IMR-90 (cell line): ENCODE results near the gene KCNE4. TPM values are rescaled to one million over a fixed set of nuclear protein-coding genes. Genes with fewer than 3 reads are reported as not detected.

ENCODE experiments used
- ATAC-seq: fragments of 200-7000 bp; cut with Tn5 transposase; 2 replicates; pipeline ENCODE4 v1.9.1; 2020; ENCODE audit warnings: low read depth, mild to moderate bottlenecking, moderate library complexity
- BruUV-seq: library from RNA; stranded (reverse); fragments of 400-500 nt; replicated peaks from 2 replicates; lab custom pipeline; 2021; lab: Mats Ljungman, UMichigan
- CTCF ChIA-PET: fragments of 300-600 bp; formaldehyde crosslinking; extraction: SDS; loops from one replicate; lab custom pipeline; 2021; ENCODE audit warnings: antibody characterized with exemption; lab: Yijun Ruan, JAX
- POLR2A ChIA-PET: fragments of 300-600 bp; sonication (Branson Sonifier 250); formaldehyde crosslinking; loops from one replicate; lab custom pipeline; 2022; ENCODE audit warnings: antibody characterized with exemption; ENCODE audit not compliant: unreplicated experiment; lab: Charles Lee
- DNase-seq: peaks from one replicate; pipeline ENCODE4 v3.0.0; 2013
- H2AFZ ChIP-seq: replicated peaks from 2 replicates; pipeline ENCODE3; 2013; ENCODE audit warnings: low read length, mild to moderate bottlenecking; ENCODE audit not compliant: poor library complexity
- H2AK5ac ChIP-seq: 2 replicates; pipeline ENCODE4 v1.6.1; 2013; ENCODE audit warnings: low read depth, low read length, inconsistent platforms
- H2AK9ac ChIP-seq: replicated peaks from 2 replicates; pipeline ENCODE3; 2013; ENCODE audit warnings: mild to moderate bottlenecking, low read depth, low read length, moderate library complexity; ENCODE audit not compliant: poor library complexity
- H2BK120ac ChIP-seq: 2 replicates; pipeline ENCODE4 v1.6.1; 2013; ENCODE audit warnings: low read depth, low read length, inconsistent platforms
- H2BK15ac ChIP-seq: 3 replicates; pipeline ENCODE4 v1.6.1; 2013; ENCODE audit warnings: low read depth, low read length, inconsistent platforms
- H2BK20ac ChIP-seq: 2 replicates; pipeline ENCODE4 v1.6.1; 2013; ENCODE audit warnings: low read depth, mild to moderate bottlenecking, inconsistent platforms, low read length, moderate library complexity
- H2BK5ac ChIP-seq: 2 replicates; pipeline ENCODE4 v1.6.1; 2013; ENCODE audit warnings: mild to moderate bottlenecking, low read depth, low read length, inconsistent platforms; ENCODE audit not compliant: poor library complexity, severe bottlenecking
- H3K14ac ChIP-seq: replicated peaks from 2 replicates; pipeline ENCODE4 v1.6.1; 2013; ENCODE audit warnings: low read depth, low read length, inconsistent platforms
- H3K18ac ChIP-seq: 2 replicates; pipeline ENCODE4 v1.6.1; 2013; ENCODE audit warnings: low read depth, low read length, control low read depth
- H3K23ac ChIP-seq: 2 replicates; pipeline ENCODE4 v1.6.1; 2013; ENCODE audit warnings: low read depth, low read length, inconsistent platforms
- H3K27ac ChIP-seq: 2 replicates; pipeline ENCODE4 v1.5.1; 2013; ENCODE audit warnings: mild to moderate bottlenecking, control low read depth, low read length; ENCODE audit not compliant: insufficient read depth
- H3K27me3 ChIP-seq: 2 replicates; pipeline ENCODE4 v1.6.1; 2013; ENCODE audit warnings: low read length; ENCODE audit not compliant: control insufficient read depth, insufficient read depth
- H3K36me3 ChIP-seq: 2 replicates; pipeline ENCODE4 v1.6.1; 2013; ENCODE audit warnings: low read length, mixed read lengths; ENCODE audit not compliant: control insufficient read depth, insufficient read depth
- H3K4ac ChIP-seq: 2 replicates; pipeline ENCODE4 v1.6.1; 2013; ENCODE audit warnings: low read depth, low read length, inconsistent platforms
- H3K4me1 ChIP-seq: 2 replicates; pipeline ENCODE4 v1.6.1; 2013; ENCODE audit warnings: low read length, mixed read lengths; ENCODE audit not compliant: control insufficient read depth, insufficient read depth
- H3K4me2 ChIP-seq: 2 replicates; pipeline ENCODE4 v1.6.1; 2013; ENCODE audit warnings: low read depth, mild to moderate bottlenecking, control low read depth, low read length, moderate library complexity
- H3K4me3 ChIP-seq: 2 replicates; pipeline ENCODE4 v1.5.1; 2013; ENCODE audit warnings: low read depth, mild to moderate bottlenecking, control low read depth, low read length, moderate library complexity; ENCODE audit not compliant: insufficient read depth
- H3K56ac ChIP-seq: 2 replicates; pipeline ENCODE4 v1.6.1; 2013; ENCODE audit warnings: low read length, inconsistent platforms; ENCODE audit not compliant: insufficient read depth; ENCODE audit errors: extremely low read depth
- H3K79me1 ChIP-seq, 2 experiments: 2 replicates each; pipeline ENCODE4 v1.6.1; 2013; ENCODE audit warnings: low read length in 2 of 2, inconsistent platforms in 1 of 2, low read depth in 1 of 2
- H3K9ac ChIP-seq: 2 replicates; pipeline ENCODE4 v1.6.1; 2013; ENCODE audit warnings: low read depth, low read length, control low read depth
- H3K9me1 ChIP-seq: 2 replicates; pipeline ENCODE4 v1.6.1; 2013; ENCODE audit warnings: low read length, inconsistent platforms; ENCODE audit not compliant: insufficient read depth
- H3K9me3 ChIP-seq: 2 replicates; pipeline ENCODE4 v1.6.1; 2013; ENCODE audit warnings: low read length; ENCODE audit not compliant: control insufficient read depth, insufficient read depth
- H4K20me1 ChIP-seq: 2 replicates; pipeline ENCODE4 v1.6.1; 2013; ENCODE audit warnings: low read length, inconsistent platforms; ENCODE audit not compliant: insufficient read depth
- H4K5ac ChIP-seq: 2 replicates; pipeline ENCODE4 v1.6.1; 2013; ENCODE audit warnings: mild to moderate bottlenecking, low read depth, low read length, control low read depth
- H4K8ac ChIP-seq, 2 experiments: 2 replicates each; pipeline ENCODE4 v1.6.1; 2013; ENCODE audit warnings: low read depth in 2 of 2, low read length in 2 of 2, control low read depth in 1 of 2, inconsistent platforms in 1 of 2
- H4K91ac ChIP-seq: 2 replicates; pipeline ENCODE4 v1.6.1; 2013; ENCODE audit warnings: low read depth, low read length, inconsistent platforms; ENCODE audit not compliant: insufficient read depth
- CEBPB ChIP-seq: IDR thresholded peaks from 2 replicates; pipeline ENCODE4 v1.6.1; 2012; ENCODE audit warnings: low read depth, low read length, improper control_type of control experiment
- MAFK ChIP-seq: IDR thresholded peaks from 2 replicates; pipeline ENCODE4 v1.6.1; 2012; ENCODE audit warnings: low read depth, low read length, improper control_type of control experiment
- WGBS, 2 experiments: methylation state at CpG; one replicate each; pipeline versions ENCODE4 v1.1.5 to v1.1.7; 2013; ENCODE audit warnings: missing lambda C conversion rate in 2 of 2; ENCODE audit not compliant: insufficient read length in 1 of 2; ENCODE audit errors: extremely low coverage in 2 of 2; 5-methylcytosine and 5-hydroxymethylcytosine counted together
- dilution Hi-C: fragments of 300-500 bp; cut with HindIII; formaldehyde crosslinking; loops from one replicate; pipeline ENCODE4 v1.14.3; 2018; ENCODE audit warnings: low sequenced_read_pairs; ENCODE audit not compliant: unreplicated experiment
- in situ Hi-C: fragments of 300-500 bp; cut with MboI; formaldehyde crosslinking; loops from 3 replicates; pipeline ENCODE4 v1.14.3; 2019; ENCODE audit warnings: low sequenced_read_pairs, inconsistent platforms, mixed read lengths
- intact Hi-C: fragments of 100-400 bp; cut with micrococcal nuclease; formaldehyde crosslinking; loops from 2 replicates; pipeline ENCODE4 v1.10.0; 2022
- polyA plus RNA-seq, 3 experiments: library from polyadenylated mRNA; depleted of rRNA; stranded (reverse); fragments of >200 nt; gene quantifications; 2 replicates each; pipeline ENCODE4 v1.2.3, GENCODE V29; 2012; ENCODE audit warnings: low replicate concordance in 1 of 3
- total RNA-seq: library from RNA; depleted of rRNA; stranded (reverse); fragments of >200 nt; gene quantifications from 2 replicates; pipeline ENCODE4 v1.2.3, GENCODE V29; 2012

The KCNE4 gene
- total and polyA plus RNA-seq, 2 of the 4 experiments (the other 2 are of a cell fraction), result 6.6 to 6.8 TPM

DNA sequence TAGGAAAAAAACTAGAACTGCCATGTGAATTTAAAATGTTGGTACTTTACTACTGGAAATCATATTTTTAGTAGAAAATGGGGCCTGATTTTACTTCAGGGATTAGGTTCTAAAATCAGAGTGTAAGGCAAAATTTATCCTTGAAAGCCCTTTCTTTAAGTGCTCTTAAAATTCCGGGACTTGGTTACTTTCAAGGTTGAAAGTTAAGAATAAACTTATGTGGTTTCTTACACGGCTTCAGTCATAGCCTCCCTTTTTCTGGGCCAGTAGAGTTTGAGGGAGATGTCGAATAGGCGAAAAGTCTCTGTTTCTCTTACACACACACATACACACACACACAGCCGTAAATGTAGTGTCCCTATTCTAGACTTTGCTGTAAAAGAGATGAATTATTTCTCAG is 13.1 kb downstream of the KCNE4 start:
- Histone ChIP-seq H2AFZ (no peak overlapping the region), H3K9me1 (no peaks in the 10 kb centered on the region), H3K27me3 (no peaks in the 10 kb centered on the region), H3K9ac (no peak overlapping the region), H2BK120ac (no peak overlapping the region), H2BK5ac (no peak overlapping the region), H3K4me1 (peaks cover 5% of the 10 kb centered on the region), H4K91ac (no peak overlapping the region), H3K18ac (no peak overlapping the region), H2AK5ac (no peak overlapping the region), H2BK15ac (no peak overlapping the region), H3K36me3 (no peaks in the 10 kb centered on the region), H4K20me1 (no peaks in the 10 kb centered on the region), H3K9me3 (no peaks in the 10 kb centered on the region), H3K4me3 (no peak overlapping the region), H4K8ac (no peak overlapping the region), H3K23ac (no peak overlapping the region), H3K27ac (no peak overlapping the region), H2AK9ac (no peak overlapping the region), H2BK20ac (no peak overlapping the region), H3K79me1 (no peaks in the 10 kb centered on the region), H3K4ac (no peak overlapping the region), H3K56ac (no peak overlapping the region), H3K14ac (no peak overlapping the region), H3K4me2 (no peak overlapping the region), H4K5ac (no peak overlapping the region)
- BruUV-seq, result no TSS peak
- dilution Hi-C loops (no loop called here), in situ Hi-C loops (no loop called here), intact Hi-C loops (loop anchor here (1.0 kb wide), 1 partner anchor 48 kb away; no protein-coding TSS in a partner anchor)
- ChIA-PET POLR2A (no interaction called here), CTCF (no interaction called here)
- no peak for ATAC-seq
- no peak for TF ChIP-seq MAFK
- TF ChIP-seq CEBPB, result no peak
- DNase-seq, result no peak
- WGBS, 2 experiments, result no CpG with 5 or more reads among the region's 5 CpGs
